RWPE1 (cell line): Measurements from ENCODE around the gene ARHGAP22.

Source experiments
- CTCF ChIA-PET: fragments of 350-600 bp; sonication (Branson Sonifier 250); formaldehyde crosslinking; extraction: SDS; loops from one replicate; lab custom pipeline; 2021; lab: Yijun Ruan, JAX
- POLR2A ChIA-PET: fragments of 400-600 bp; formaldehyde crosslinking; extraction: SDS; loops from one replicate; lab custom pipeline; 2020; ENCODE audit warnings: antibody characterized with exemption; ENCODE audit not compliant: low non-redundant PET; lab: Yijun Ruan, JAX
- DNase-seq: peaks from one replicate; pipeline ENCODE4 v3.0.0; 2012; ENCODE audit warnings: low spot score
- H3K27ac ChIP-seq: fragments of 450-650 bp; 2 replicates; pipeline ENCODE4 v1.5.1; 2017
- TF ChIP-seq, protein P1 (sequence below): fragments of 450-650 bp; conservative IDR thresholded peaks from 2 replicates; pipeline ENCODE4 v1.5.1; 2017; ENCODE audit warnings: low read depth, mild to moderate bottlenecking

Gene ARHGAP22

DNA sequence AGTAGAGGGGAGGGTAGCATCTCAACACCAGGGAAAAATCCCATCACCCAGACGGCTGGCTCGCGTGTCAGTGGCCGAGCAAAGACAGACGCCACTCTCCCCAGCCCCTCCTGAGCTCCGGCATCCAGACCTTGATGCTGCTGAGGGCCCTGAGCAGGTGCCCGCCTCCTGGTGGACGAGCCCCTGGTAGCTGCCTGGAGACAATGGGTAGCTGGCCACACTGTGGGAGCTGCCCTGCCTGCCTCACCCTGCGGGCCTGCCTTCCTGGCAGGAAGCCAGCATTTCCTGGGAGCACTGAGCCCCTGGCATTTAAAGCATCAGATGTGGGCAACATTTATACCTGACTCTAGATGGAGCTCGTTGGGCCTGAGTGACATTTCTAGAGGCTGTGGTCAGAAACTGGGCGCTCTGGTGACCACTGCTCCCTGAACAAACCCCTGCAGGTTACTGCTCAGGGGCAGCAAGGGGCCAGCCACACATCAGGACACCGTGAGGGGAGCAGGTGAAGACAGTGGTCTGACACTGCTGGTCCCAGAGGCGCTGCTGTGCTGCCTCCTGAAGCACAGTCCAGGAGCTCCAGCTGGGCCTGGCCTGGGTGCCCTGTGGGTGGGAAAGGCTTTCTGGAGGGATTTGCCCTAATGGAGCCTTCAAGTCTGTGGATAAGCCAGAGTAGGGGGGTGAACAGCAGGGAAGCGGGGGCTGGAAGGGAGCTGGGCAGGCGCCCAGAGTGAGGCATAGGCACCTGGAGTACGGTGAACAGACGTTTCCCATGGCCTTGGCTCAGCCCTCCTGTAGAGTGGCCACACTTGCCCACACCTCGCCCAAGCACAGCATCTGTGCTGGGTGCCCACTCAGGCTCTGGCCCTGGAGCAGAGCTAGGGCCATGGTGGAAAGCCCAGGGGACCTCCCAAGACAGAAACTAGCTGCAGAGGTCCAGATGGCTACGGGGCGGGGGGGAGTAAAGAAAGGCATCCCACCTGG is 159.7 kb downstream of the ARHGAP22 start:
- no peak for DNase-seq
- CTCF ChIA-PET: interaction anchor here (0.6 to 3.5 kb wide), 14 partner anchors 11 to 218 kb away, joined by 3 to 15 read pairs (median 4); no protein-coding TSS in a partner anchor
- no peak overlapping the region for H3K27ac ChIP-seq
- TF ChIP-seq, protein P1, sequence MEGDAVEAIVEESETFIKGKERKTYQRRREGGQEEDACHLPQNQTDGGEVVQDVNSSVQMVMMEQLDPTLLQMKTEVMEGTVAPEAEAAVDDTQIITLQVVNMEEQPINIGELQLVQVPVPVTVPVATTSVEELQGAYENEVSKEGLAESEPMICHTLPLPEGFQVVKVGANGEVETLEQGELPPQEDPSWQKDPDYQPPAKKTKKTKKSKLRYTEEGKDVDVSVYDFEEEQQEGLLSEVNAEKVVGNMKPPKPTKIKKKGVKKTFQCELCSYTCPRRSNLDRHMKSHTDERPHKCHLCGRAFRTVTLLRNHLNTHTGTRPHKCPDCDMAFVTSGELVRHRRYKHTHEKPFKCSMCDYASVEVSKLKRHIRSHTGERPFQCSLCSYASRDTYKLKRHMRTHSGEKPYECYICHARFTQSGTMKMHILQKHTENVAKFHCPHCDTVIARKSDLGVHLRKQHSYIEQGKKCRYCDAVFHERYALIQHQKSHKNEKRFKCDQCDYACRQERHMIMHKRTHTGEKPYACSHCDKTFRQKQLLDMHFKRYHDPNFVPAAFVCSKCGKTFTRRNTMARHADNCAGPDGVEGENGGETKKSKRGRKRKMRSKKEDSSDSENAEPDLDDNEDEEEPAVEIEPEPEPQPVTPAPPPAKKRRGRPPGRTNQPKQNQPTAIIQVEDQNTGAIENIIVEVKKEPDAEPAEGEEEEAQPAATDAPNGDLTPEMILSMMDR: no peak
- POLR2A ChIA-PET: no interaction called here

DNA sequence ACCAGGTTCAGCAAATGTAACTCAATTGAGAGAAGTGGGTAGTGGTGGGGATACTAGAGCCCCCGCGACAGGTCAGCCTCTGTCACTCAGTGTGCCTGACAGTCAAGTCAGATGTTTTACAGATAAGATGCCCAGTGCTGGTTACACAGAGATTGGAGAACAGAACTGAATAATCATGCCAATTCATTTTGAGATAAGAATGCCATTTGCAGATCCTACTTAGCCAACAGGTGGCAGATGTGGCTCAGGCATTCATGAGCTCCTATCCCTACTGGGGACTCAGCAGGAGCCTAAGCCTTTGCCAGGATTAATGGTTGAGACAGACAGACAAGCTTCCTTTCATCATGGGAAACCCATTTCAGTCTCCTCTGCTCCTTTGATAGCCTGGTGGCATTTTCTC is 160.6 kb downstream of the ARHGAP22 start:
- DNase-seq: peak; percentile 57
- POLR2A ChIA-PET: no interaction called here
- CTCF ChIA-PET: interaction anchor here (0.6 to 3.5 kb wide), 11 partner anchors 12 to 214 kb away, joined by 3 to 15 read pairs (median 4); no protein-coding TSS in a partner anchor
- TF ChIP-seq, protein P1: no peak; the same call in 1 of the 2 replicates
- H3K27ac ChIP-seq: no peak overlapping the region

DNA sequence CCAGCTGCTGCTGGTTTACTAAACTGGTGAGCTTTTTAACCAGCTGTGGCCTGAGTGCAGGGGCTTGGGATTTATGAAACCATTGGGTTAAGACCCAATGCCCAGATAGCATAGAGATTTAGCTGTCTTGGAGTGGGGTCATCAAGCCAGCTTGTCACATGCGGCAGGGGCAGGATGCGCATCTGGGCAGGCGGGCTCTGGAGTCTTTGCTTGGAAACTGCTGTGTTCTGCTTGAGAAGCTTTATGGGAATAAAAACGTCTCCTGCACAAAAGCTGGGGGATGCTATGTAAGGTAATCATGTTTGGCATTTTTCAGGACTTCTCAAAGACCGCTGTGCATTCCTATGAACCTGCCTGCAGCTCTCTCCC is 162.1 kb downstream of the ARHGAP22 start:
- H3K27ac ChIP-seq: no peak overlapping the region
- no peak for DNase-seq
- CTCF ChIA-PET: interaction anchor here (0.7 kb wide), 1 partner anchor 9 kb away, joined by 4 read pairs; no protein-coding TSS in a partner anchor
- POLR2A ChIA-PET: no interaction called here
- TF ChIP-seq, protein P1: no peak

DNA sequence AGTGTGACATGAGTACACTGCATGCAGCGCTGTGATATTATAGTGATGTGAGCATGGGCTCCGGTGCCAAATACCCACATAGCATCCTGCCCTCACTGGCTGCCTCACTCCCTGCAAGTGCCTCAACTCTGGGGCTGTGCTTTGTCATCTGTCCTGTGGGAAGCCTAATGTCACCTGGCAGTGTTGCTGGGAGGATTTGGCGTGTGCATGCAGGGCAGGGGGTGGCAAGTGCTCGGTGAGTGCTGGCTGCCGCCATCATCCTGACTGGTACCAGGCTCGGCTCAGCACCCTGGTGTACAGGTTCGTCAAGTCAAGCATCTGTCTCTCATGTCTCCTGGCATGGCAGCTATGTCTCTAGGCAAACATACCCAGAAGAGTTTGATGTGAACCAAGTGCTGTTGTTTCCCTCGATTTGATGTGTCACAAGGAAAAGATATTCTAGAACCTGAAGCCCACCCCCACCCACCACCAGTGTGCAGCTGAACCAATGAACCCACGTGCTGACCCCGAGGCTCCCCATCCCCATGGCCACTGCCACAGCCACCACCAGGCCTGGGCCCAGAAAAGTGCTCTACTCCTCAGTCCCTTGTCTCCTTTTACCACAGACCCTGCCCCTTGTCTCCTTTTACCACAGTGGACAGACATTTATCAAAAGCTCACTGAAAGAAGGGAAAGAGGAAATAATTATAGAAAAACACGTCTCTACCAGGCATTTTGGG is 162.6 kb downstream of the ARHGAP22 start:
- CTCF ChIA-PET: interaction anchor here (0.7 kb wide), 2 partner anchors 10 to 59 kb away, joined by 3 to 4 read pairs; no protein-coding TSS in a partner anchor
- DNase-seq: no peak
- TF ChIP-seq, protein P1: no peak
- H3K27ac ChIP-seq: no peak overlapping the region
- POLR2A ChIA-PET: no interaction called here

DNA sequence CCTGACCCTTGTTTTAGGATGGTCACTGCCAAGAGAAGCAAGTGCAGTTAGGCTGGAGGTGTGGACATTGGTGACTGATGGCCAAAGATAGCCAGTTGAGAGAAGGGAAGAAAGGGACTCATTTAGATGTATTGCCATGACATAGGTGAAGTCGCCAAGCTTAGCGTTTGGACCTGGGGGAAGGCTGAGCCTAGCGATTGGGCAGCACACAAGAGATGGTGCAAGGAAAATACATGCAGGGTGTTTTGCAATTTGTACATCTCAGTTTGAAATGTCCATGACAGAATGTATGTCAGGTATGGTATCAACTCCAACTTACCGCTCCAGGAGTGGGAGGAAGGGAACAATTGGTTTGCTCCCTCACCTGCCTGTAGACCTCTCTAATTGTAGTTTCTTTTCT is 164.1 kb downstream of the ARHGAP22 start:
- no peak overlapping the region for H3K27ac ChIP-seq
- ChIA-PET POLR2A (no interaction called here), CTCF (no interaction called here)
- DNase-seq: no peak
- TF ChIP-seq, protein P1: no peak

DNA sequence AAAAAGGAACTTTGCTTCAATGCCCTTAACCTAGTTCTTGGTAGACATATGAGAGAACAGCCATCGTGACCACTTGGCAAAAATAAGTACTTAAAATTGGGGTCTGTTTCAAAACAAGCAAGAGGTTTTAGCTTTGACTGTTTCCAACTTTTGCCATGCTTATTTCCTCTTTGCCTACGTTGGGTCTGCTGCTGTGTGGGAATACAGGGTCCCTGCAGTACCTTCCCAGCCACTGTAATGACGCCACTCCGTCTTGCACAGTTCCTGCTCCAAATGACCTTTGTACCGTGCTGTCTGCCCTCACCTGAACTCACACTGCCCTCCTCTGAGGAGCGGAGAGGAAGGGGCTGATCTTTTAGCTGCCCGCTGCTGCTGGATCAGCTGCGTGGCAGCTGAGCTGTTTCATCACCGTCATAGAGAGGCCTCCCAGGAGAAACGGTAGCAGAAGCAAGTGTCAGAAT is 165.3 kb downstream of the ARHGAP22 start:
- CTCF ChIA-PET: interaction anchor here (1.0 kb wide), 1 partner anchor 76 kb away, joined by 3 read pairs; no protein-coding TSS in a partner anchor
- TF ChIP-seq, protein P1: no peak
- H3K27ac ChIP-seq: no peak overlapping the region
- no peak for DNase-seq
- POLR2A ChIA-PET: no interaction called here
